SU-DHL-6 (cell line): Measurements from ENCODE around the gene FRY.
"Not testable (repeated sequence)": the region's sequence is repeated elsewhere in the genome, so short reads cannot be mapped to it uniquely, and the experiment has no call there.

Experiments
- H2AFZ ChIP-seq: fragments of 200-600 bp; sonication (generic); 2 replicates; pipeline ENCODE4 v1.6.1; 2014; ENCODE audit warnings: low read depth, mild to moderate bottlenecking, moderate library complexity, mixed read lengths, antibody characterized with exemption, low read length; ENCODE audit not compliant: severe bottlenecking
- H3F3A ChIP-seq: fragments of 200-600 bp; shearing (Covaris generic); 2 replicates; pipeline ENCODE4 v1.6.0; 2016; ENCODE audit warnings: antibody characterized with exemption, mild to moderate bottlenecking; ENCODE audit not compliant: insufficient read depth
- H3K27ac ChIP-seq: fragments of 200-600 bp; sonication (generic); 2 replicates; pipeline ENCODE4 v1.5.1; 2016; ENCODE audit warnings: low read depth, mild to moderate bottlenecking, low read length, moderate library complexity, mixed read lengths
- H3K27me3 ChIP-seq: fragments of 200-600 bp; sonication (generic), shearing (Covaris generic); 2 replicates; pipeline ENCODE4 v1.6.0; 2014; ENCODE audit warnings: mild to moderate bottlenecking, low read length
- H3K36me3 ChIP-seq: fragments of 200-600 bp; sonication (generic); 2 replicates; pipeline ENCODE4 v1.6.1; 2014; ENCODE audit warnings: mild to moderate bottlenecking, low read length, mixed read lengths
- H3K4me2 ChIP-seq: fragments of 300-600, 200-600 bp; shearing (Covaris generic), sonication (generic); 2 replicates; pipeline ENCODE4 v1.6.0; 2014; ENCODE audit warnings: low read length, low read depth, mild to moderate bottlenecking; ENCODE audit not compliant: poor library complexity, severe bottlenecking
- H3K4me3 ChIP-seq: fragments of 200-600 bp; sonication (generic); 2 replicates; pipeline ENCODE4 v1.5.1; 2014; ENCODE audit warnings: antibody characterized with exemption, low read length, mild to moderate bottlenecking, mixed read lengths; ENCODE audit not compliant: insufficient read depth, poor library complexity, severe bottlenecking
- H3K79me2 ChIP-seq: fragments of 200-600 bp; sonication (generic); 2 replicates; pipeline ENCODE4 v1.6.1; 2014; ENCODE audit warnings: mild to moderate bottlenecking, low read length, moderate library complexity; ENCODE audit not compliant: insufficient read depth
- H3K9ac ChIP-seq: fragments of 200-600 bp; sonication (generic); 2 replicates; pipeline ENCODE4 v1.7.0; 2014; ENCODE audit warnings: mild to moderate bottlenecking, low read length
- H3K9me2 ChIP-seq: fragments of 200-600 bp; sonication (generic); replicated peaks from 2 replicates; pipeline ENCODE4 v1.6.1; 2014; ENCODE audit warnings: low read length; ENCODE audit not compliant: insufficient read depth
- H3K9me3 ChIP-seq: fragments of 200-600 bp; sonication (generic); 2 replicates; pipeline ENCODE4 v1.6.1; 2014; ENCODE audit warnings: low read length, mixed read lengths; ENCODE audit not compliant: insufficient read depth
- H4K20me1 ChIP-seq: fragments of 200-600 bp; sonication (generic); 2 replicates; pipeline ENCODE4 v1.6.1; 2014; ENCODE audit warnings: low read depth, mild to moderate bottlenecking, antibody characterized with exemption, low read length, moderate library complexity, mixed read lengths
- EZH2phosphoT487 ChIP-seq: fragments of 200-600 bp; sonication (generic), shearing (Covaris generic); conservative IDR thresholded peaks from 2 replicates; pipeline ENCODE4 v1.6.1; 2018; ENCODE audit warnings: mild to moderate bottlenecking, antibody characterized with exemption, low read length, moderate library complexity, mixed read lengths
- TF ChIP-seq, protein P1 (sequence below): fragments of 200-600 bp; sonication (generic); IDR thresholded peaks from one replicate; pipeline ENCODE4 v1.5.1; 2017; ENCODE audit warnings: antibody characterized with exemption, mild to moderate bottlenecking, low read length, moderate library complexity; ENCODE audit not compliant: insufficient read depth, poor library complexity, severe bottlenecking

Gene FRY

DNA sequence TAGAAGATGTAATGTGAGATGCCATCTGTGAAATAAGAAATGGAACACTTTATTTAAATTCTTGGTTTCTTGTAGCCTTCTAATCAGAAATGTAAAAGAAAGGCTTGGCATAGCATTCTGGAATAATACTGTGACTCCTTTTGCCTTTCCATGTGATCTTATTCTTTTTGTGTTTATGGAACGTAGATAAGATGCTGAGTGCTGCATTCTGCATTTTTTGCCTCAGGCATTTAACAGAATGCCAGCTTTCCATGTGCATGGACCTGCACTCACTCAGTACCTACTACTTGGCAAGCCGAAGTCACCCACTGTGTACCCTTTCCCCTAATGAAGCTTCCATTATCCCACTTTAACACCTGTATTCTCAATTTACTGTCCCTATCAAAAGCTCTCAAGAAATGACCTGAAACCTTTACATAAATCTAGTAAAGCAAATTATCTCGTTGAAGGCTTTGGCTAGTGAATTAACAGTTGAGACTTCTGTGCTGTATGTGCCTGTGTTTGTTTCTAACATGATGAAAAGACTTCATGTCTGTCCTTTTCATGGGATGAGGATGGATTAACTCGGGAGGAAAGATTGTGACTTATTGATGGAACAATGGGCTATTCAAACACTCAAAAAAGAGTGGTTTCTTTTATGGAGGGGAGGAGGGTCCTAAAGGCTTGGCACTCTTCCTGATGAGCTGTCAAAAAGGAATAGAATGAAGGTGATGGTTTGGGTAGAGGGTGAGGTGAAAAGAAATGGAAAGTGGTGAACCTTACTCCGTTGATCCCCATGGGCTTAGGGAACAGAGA, 44.7 kb upstream of the FRY start:
- no peaks in the 10 kb centered on the region for H3K9me2 ChIP-seq
- H3K79me2 ChIP-seq: no peaks in the 10 kb centered on the region
- no peak overlapping the region for H2AFZ ChIP-seq
- H4K20me1 ChIP-seq: no peaks in the 10 kb centered on the region
- H3K4me2 ChIP-seq: no peak overlapping the region
- no peaks in the 10 kb centered on the region for H3K27me3 ChIP-seq
- TF ChIP-seq, protein P1, sequence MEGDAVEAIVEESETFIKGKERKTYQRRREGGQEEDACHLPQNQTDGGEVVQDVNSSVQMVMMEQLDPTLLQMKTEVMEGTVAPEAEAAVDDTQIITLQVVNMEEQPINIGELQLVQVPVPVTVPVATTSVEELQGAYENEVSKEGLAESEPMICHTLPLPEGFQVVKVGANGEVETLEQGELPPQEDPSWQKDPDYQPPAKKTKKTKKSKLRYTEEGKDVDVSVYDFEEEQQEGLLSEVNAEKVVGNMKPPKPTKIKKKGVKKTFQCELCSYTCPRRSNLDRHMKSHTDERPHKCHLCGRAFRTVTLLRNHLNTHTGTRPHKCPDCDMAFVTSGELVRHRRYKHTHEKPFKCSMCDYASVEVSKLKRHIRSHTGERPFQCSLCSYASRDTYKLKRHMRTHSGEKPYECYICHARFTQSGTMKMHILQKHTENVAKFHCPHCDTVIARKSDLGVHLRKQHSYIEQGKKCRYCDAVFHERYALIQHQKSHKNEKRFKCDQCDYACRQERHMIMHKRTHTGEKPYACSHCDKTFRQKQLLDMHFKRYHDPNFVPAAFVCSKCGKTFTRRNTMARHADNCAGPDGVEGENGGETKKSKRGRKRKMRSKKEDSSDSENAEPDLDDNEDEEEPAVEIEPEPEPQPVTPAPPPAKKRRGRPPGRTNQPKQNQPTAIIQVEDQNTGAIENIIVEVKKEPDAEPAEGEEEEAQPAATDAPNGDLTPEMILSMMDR: no peak
- no peak for TF ChIP-seq EZH2phosphoT487
- no peaks in the 10 kb centered on the region for H3F3A ChIP-seq
- no peak overlapping the region for H3K27ac ChIP-seq
- H3K9me3 ChIP-seq: no peaks in the 10 kb centered on the region
- no peak overlapping the region for H3K4me3 ChIP-seq
- H3K36me3 ChIP-seq: no peaks in the 10 kb centered on the region
- no peak overlapping the region for H3K9ac ChIP-seq

DNA sequence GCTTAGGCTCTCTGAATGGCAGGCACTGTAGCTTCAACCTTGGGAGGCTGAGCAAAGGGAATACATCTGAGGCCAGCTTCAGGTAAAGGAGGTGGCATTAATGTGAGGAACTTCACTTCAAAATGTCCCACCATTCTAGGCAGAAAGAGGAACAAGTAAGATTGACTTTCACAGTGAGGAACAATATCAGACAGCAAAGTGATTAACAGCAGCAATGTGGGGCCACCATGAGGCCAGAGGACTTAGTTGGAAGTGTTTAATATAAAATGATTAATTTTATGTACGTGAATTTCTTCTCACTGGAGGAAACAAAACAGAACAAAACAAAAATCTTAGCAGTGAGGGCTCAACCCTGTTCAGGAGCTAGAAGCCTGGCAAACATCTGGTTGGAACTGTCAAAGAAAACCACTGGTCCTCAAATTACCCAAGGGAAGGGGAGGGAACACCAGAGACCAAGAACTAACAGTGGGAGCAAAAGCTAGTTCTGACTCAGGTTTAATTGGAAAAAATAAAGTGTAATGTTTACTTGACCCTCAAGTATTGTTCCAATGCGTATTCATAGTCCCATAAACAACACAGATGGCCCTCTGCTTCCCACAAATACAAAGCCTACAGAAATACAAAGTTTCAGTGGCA, 43.9 kb upstream of the FRY start:
- Histone ChIP-seq H3K9ac (no peak overlapping the region), H3K9me2 (no peaks in the 10 kb centered on the region), H3K27me3 (no peaks in the 10 kb centered on the region), H3K4me2 (no peak overlapping the region), H3K36me3 (no peaks in the 10 kb centered on the region), H3F3A (no peaks in the 10 kb centered on the region), H3K27ac (no peak overlapping the region), H4K20me1 (no peaks in the 10 kb centered on the region), H2AFZ (no peak overlapping the region), H3K9me3 (no peaks in the 10 kb centered on the region), H3K79me2 (no peaks in the 10 kb centered on the region), H3K4me3 (no peak overlapping the region)
- TF ChIP-seq, protein P1: no peak
- no peak for TF ChIP-seq EZH2phosphoT487

DNA sequence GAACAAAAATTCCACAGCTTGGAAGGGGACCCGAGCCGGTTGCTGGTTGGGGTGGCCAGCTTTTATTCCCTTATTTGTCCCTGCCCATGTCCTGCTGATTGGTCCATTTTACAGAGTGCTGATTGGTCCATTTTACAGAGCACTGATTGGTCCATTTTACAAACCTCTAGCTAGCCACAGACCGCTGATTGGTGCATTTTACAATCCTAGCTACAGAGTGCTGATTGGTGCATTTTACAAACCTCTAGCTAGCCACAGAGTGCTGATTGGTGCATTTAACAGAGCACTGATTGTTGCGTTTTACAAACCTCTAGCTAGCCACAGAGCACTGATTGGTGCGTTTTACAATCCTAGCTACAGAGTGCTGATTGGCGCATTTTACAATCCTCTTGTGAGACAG, 37.2 kb upstream of the FRY start:
- H3K9me2 ChIP-seq, H4K20me1 ChIP-seq, H3K9me3 ChIP-seq, H3K36me3 ChIP-seq, H3F3A ChIP-seq, H3K79me2 ChIP-seq, H2AFZ ChIP-seq, H3K9ac ChIP-seq, H3K27me3 ChIP-seq, H3K4me2 ChIP-seq, H3K4me3 ChIP-seq, H3K27ac ChIP-seq: not testable (repeated sequence)

DNA sequence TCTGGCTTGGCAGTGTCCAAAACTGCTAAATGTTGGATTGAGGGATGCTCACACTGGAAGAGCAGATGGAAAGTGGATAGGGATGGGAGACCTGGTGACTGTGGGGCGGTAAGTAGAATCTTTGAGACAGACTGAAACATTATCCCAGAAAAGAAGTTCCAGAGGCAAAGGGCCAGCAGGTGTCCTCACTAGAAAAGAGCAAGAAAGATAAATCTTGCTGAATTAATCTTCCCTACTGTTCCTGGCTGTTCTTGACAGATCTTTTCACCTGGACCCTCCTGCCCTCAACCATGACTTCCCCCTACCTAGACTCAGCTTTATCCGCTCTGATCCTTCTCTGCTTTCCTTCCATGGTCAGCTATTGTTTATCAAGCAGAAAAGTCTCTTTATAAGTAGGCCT, 35.0 kb upstream of the FRY start:
- Histone ChIP-seq H3K9me3 (no peaks in the 10 kb centered on the region), H3F3A (no peaks in the 10 kb centered on the region), H3K36me3 (no peaks in the 10 kb centered on the region), H4K20me1 (no peaks in the 10 kb centered on the region), H3K79me2 (no peaks in the 10 kb centered on the region), H3K4me2 (no peak overlapping the region), H3K27me3 (no peaks in the 10 kb centered on the region), H3K9ac (no peak overlapping the region), H2AFZ (no peak overlapping the region), H3K9me2 (no peaks in the 10 kb centered on the region), H3K4me3 (no peak overlapping the region), H3K27ac (no peak overlapping the region)
- TF ChIP-seq, protein P1: no peak
- no peak for TF ChIP-seq EZH2phosphoT487
